ENCODE measurements around the gene TLE3. TPM values are rescaled to one million over a fixed set of nuclear protein-coding genes. Genes with fewer than 3 reads are reported as not detected.

Gene TLE3
- total and polyA plus RNA-seq, 2 of the 4 experiments (the other 2 are of a cell fraction), result 6.5 to 16.3 TPM

- ChIA-PET CTCF (no interaction called here), POLR2A (ENCODE audit: unreplicated experiment) (no interaction called here)
- dilution Hi-C loops (cut with HindIII; ENCODE audit: low sequenced_read_pairs, unreplicated experiment), result no loop called here
- no peak overlapping the region for H3K27ac ChIP-seq (ENCODE audit: insufficient read depth, low read length)
- no peak overlapping the region for H2BK15ac ChIP-seq (ENCODE audit: low read depth, low read length)
- in situ Hi-C loops (cut with MboI; ENCODE audit: low sequenced_read_pairs), result no loop called here
- peaks cover 2% of the 10 kb centered on the region; the same call in 1 of the 2 replicates for H3K4me1 ChIP-seq (ENCODE audit: control insufficient read depth, insufficient read depth, low read length)
- no peaks in the 10 kb centered on the region for H3K79me1 ChIP-seq (ENCODE audit: low read depth in 1 of 2, low read length in 2 of 2)
- no TSS peak for BruUV-seq (replicated peaks)
- intact Hi-C loops (cut with micrococcal nuclease), result no loop called here
- H4K5ac ChIP-seq (ENCODE audit: low read depth, low read length), result no peak overlapping the region
- H2AK9ac ChIP-seq (replicated peaks; ENCODE audit: low read depth, low read length, poor library complexity), result no peak overlapping the region
- ATAC-seq (ENCODE audit: low read depth) (no peak), DNase-seq (no peak)
- 0 out of 2 replicates have a peak, but pooled peaks cover 5% of the 10 kb centered on the region for H4K20me1 ChIP-seq (ENCODE audit: insufficient read depth, low read length)
- no peak for TF ChIP-seq ELK1 (IDR thresholded peaks at IDR 0.05; ENCODE audit: borderline replicate concordance, low read depth, low read length)
- no peak for TF ChIP-seq MAZ (IDR thresholded peaks at IDR 0.05; ENCODE audit: borderline replicate concordance, low read depth, low read length)
- no peak for TF ChIP-seq MXI1 (IDR thresholded peaks at IDR 0.05; ENCODE audit: borderline replicate concordance, low read depth, low read length)
- TF ChIP-seq MAFK (IDR thresholded peaks at IDR 0.05; ENCODE audit: low read depth, low read length), result no peak
- TF ChIP-seq CEBPB (IDR thresholded peaks at IDR 0.05; ENCODE audit: low read depth, low read length), result no peak
- TF ChIP-seq RAD21 (IDR thresholded peaks at IDR 0.05; ENCODE audit: low read length), result no peak
- no peak for TF ChIP-seq RCOR1 (IDR thresholded peaks at IDR 0.05; ENCODE audit: insufficient replicate concordance, low read length)
- TF ChIP-seq RFX5 (IDR thresholded peaks at IDR 0.05; ENCODE audit: low read depth, low read length), result no peak
- TF ChIP-seq SMC3 (IDR thresholded peaks at IDR 0.05; ENCODE audit: low read depth, low read length), result no peak
- TF ChIP-seq CHD1 (IDR thresholded peaks at IDR 0.05; ENCODE audit: low read depth, low read length), result no peak
- no peak for TF ChIP-seq NFE2L2 (IDR thresholded peaks at IDR 0.05; ENCODE audit: low read depth, low read length)
- TF ChIP-seq FOS (IDR thresholded peaks at IDR 0.05; ENCODE audit: low read depth, low read length), result no peak
- no peak for TF ChIP-seq POLR2A (IDR thresholded peaks at IDR 0.05; ENCODE audit: low read depth, low read length)
- TF ChIP-seq, protein P1, sequence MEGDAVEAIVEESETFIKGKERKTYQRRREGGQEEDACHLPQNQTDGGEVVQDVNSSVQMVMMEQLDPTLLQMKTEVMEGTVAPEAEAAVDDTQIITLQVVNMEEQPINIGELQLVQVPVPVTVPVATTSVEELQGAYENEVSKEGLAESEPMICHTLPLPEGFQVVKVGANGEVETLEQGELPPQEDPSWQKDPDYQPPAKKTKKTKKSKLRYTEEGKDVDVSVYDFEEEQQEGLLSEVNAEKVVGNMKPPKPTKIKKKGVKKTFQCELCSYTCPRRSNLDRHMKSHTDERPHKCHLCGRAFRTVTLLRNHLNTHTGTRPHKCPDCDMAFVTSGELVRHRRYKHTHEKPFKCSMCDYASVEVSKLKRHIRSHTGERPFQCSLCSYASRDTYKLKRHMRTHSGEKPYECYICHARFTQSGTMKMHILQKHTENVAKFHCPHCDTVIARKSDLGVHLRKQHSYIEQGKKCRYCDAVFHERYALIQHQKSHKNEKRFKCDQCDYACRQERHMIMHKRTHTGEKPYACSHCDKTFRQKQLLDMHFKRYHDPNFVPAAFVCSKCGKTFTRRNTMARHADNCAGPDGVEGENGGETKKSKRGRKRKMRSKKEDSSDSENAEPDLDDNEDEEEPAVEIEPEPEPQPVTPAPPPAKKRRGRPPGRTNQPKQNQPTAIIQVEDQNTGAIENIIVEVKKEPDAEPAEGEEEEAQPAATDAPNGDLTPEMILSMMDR (conservative IDR thresholded peaks at IDR 0.05; ENCODE audit: low read depth, low read length), result no peak
- TF ChIP-seq BHLHE40 (IDR thresholded peaks at IDR 0.05; ENCODE audit: low read depth, low read length), result no peak
- TF ChIP-seq, protein P2, sequence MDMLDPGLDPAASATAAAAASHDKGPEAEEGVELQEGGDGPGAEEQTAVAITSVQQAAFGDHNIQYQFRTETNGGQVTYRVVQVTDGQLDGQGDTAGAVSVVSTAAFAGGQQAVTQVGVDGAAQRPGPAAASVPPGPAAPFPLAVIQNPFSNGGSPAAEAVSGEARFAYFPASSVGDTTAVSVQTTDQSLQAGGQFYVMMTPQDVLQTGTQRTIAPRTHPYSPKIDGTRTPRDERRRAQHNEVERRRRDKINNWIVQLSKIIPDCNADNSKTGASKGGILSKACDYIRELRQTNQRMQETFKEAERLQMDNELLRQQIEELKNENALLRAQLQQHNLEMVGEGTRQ (IDR thresholded peaks at IDR 0.05; ENCODE audit: low read depth, low read length), result no peak
- H3K4me2 ChIP-seq (ENCODE audit: low read depth, low read length), result no peak overlapping the region
- no peak overlapping the region for H2BK5ac ChIP-seq (ENCODE audit: low read depth, low read length, poor library complexity, severe bottlenecking)
- no peaks in the 10 kb centered on the region for H3K36me3 ChIP-seq (ENCODE audit: control insufficient read depth, insufficient read depth, low read length)
- no peaks in the 10 kb centered on the region for H3K9me3 ChIP-seq (ENCODE audit: control insufficient read depth, insufficient read depth, low read length)
- no peak overlapping the region for H3K18ac ChIP-seq (ENCODE audit: low read depth, low read length)
- no peak overlapping the region for H3K4me3 ChIP-seq (ENCODE audit: insufficient read depth, low read depth, low read length)
- H3K9ac ChIP-seq (ENCODE audit: low read depth, low read length), result no peak overlapping the region
- H4K91ac ChIP-seq (ENCODE audit: insufficient read depth, low read depth, low read length), result no peak overlapping the region
- H3K4ac ChIP-seq (ENCODE audit: low read depth, low read length), result no peak overlapping the region
- H3K23ac ChIP-seq (ENCODE audit: low read depth, low read length), result no peak overlapping the region
- H4K8ac ChIP-seq (ENCODE audit: low read depth in 2 of 2, low read length in 2 of 2), result no peak overlapping the region
- H2AK5ac ChIP-seq (ENCODE audit: low read depth, low read length), result no peak overlapping the region
- H3K9me1 ChIP-seq (ENCODE audit: insufficient read depth, low read length), result peaks cover 3% of the 10 kb centered on the region; the same call in 1 of the 2 replicates
- no CpG with 5 or more reads among the region's 1 CpG for WGBS, 2 experiments (ENCODE audit: extremely low coverage in 2 of 2, insufficient read length in 1 of 2)
- peaks cover 5% of the 10 kb centered on the region for H3K27me3 ChIP-seq (ENCODE audit: control insufficient read depth, insufficient read depth, low read length)
- no peak overlapping the region for H3K56ac ChIP-seq (ENCODE audit: extremely low read depth, insufficient read depth, low read length)
- H3K14ac ChIP-seq (replicated peaks; ENCODE audit: low read depth, low read length), result no peak overlapping the region
- no peak overlapping the region for H2BK120ac ChIP-seq (ENCODE audit: low read depth, low read length)
- H2BK20ac ChIP-seq (ENCODE audit: low read depth, low read length), result no peak overlapping the region
- H2AFZ ChIP-seq (replicated peaks; ENCODE audit: low read length, poor library complexity), result no peak overlapping the region
These were observed 54.1 kb downstream of the TLE3 start for GRCh38 chr15:70043590-70043989.
